MCF 10A (cell line): Measurements from ENCODE around the gene MED19. TPM values are rescaled to one million over a fixed set of nuclear protein-coding genes. Genes with fewer than 3 reads are reported as not detected.

Experiments
- BruUV-seq: library from RNA; stranded (reverse); fragments of 400-500 nt; replicated peaks from 2 replicates; lab custom pipeline; 2021; lab: Mats Ljungman, UMichigan
- CTCF ChIA-PET: fragments of 300-600 bp; sonication (Branson Sonifier 250); formaldehyde crosslinking; extraction: SDS; loops from one replicate; lab custom pipeline; 2021; ENCODE audit warnings: antibody characterized with exemption, inconsistent platforms; lab: Yijun Ruan, JAX
- POLR2A ChIA-PET: fragments of 300-600, 350-650 bp; sonication (Branson Sonifier 250); formaldehyde crosslinking; extraction: SDS; loops from one replicate; lab custom pipeline; 2020; ENCODE audit warnings: antibody characterized with exemption, inconsistent platforms; lab: Yijun Ruan, JAX
- DNase-seq: peaks from one replicate; pipeline ENCODE4 v3.0.0-alpha.2; 2018; ENCODE audit not compliant: unreplicated experiment
- H3K27ac Mint-ChIP-seq: one replicate; pipeline ENCODE4 v1.8.0; 2022; ENCODE audit warnings: mild to moderate bottlenecking, low read depth, mixed read lengths; ENCODE audit not compliant: unreplicated experiment
- H3K27me3 Mint-ChIP-seq: one replicate; pipeline ENCODE4 v1.8.0; 2022; ENCODE audit warnings: mixed read lengths; ENCODE audit not compliant: insufficient read depth, unreplicated experiment
- H3K36me3 Mint-ChIP-seq: one replicate; pipeline ENCODE4 v1.8.0; 2022; ENCODE audit warnings: mild to moderate bottlenecking, moderate library complexity, mixed read lengths; ENCODE audit not compliant: insufficient read depth, unreplicated experiment
- H3K4me1 Mint-ChIP-seq: one replicate; pipeline ENCODE4 v1.8.0; 2022; ENCODE audit warnings: mixed read lengths; ENCODE audit not compliant: insufficient read depth, unreplicated experiment
- H3K4me3 Mint-ChIP-seq: one replicate; pipeline ENCODE4 v1.8.0; 2022; ENCODE audit warnings: mild to moderate bottlenecking, moderate library complexity, mixed read lengths; ENCODE audit not compliant: unreplicated experiment
- H3K9me3 Mint-ChIP-seq: one replicate; pipeline ENCODE4 v1.8.0; 2022; ENCODE audit warnings: mixed read lengths; ENCODE audit not compliant: unreplicated experiment
- intact Hi-C: fragments of 100-400 bp; cut with micrococcal nuclease; formaldehyde crosslinking; loops from 2 replicates; pipeline ENCODE4 v1.14.1; 2022
- total RNA-seq: library from RNA; stranded (reverse); gene quantifications from 2 replicates; pipeline ENCODE4 v1.2.3, GENCODE V29; 2022
- TF ChIP-seq, protein P1 (sequence below): fragments of 200-600 bp; IDR thresholded peaks from one replicate; pipeline ENCODE4 v1.8.0; 2022; ENCODE audit warnings: antibody characterized with exemption, mild to moderate bottlenecking; ENCODE audit not compliant: unreplicated experiment

The MED19 gene
- total RNA-seq, 1 experiment from 2014 or later: 32.3 TPM

GRCh38 chr11:57751676-57752253 is 39.8 kb upstream of the MED19 start, which contains the start of gene BTBD18:
BTBD18 (minus strand) TSS chr11:57751819; CDS start chr11:57751188, 631 bp downstream.
- H3K36me3 Mint-ChIP-seq: peaks cover 22% of the 10 kb centered on the region
- DNase-seq: peak; percentile 51

DNA sequence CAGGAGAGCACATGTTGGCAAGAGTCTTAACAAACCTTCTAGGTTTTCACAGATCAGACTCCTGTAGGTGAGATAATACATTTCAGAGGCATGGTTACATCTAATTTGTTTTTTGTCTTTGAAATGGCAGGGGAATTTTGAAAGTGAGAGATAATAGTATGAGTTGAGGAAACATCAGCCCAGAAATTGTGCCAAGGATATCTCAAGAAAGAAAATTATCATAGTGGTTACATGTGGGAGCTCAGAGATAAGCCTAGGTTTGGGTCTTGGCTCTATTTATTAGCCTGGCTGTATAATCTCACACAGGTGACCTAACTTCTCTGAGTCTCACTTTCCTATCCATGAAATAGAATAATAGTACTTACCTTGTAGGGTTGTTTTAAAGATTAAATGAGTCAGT is 39.2 kb upstream of the MED19 start:
- DNase-seq: no peak
- no peak overlapping the region for H3K27ac Mint-ChIP-seq
- CTCF ChIA-PET: interaction anchor here (0.6 to 9.9 kb wide), 15 partner anchors 9 to 309 kb away, joined by 3 to 115 read pairs (median 4); partner anchors contain the start of gene CTNND1
- H3K27me3 Mint-ChIP-seq: no peaks in the 10 kb centered on the region
- POLR2A ChIA-PET: interaction anchor here (0.9 to 1.8 kb wide), 7 partner anchors 9 to 50 kb away, joined by 3 to 8 read pairs (median 6); partner anchors contain the start of genes CTNND1 and SELENOH
- H3K4me3 Mint-ChIP-seq: no peak overlapping the region
- H3K9me3 Mint-ChIP-seq: no peaks in the 10 kb centered on the region
- BruUV-seq: no TSS peak
- intact Hi-C loops: loop anchor here (2.0 to 5.0 kb wide), 3 partner anchors 50 to 761 kb away; no protein-coding TSS in a partner anchor
- H3K36me3 Mint-ChIP-seq: peaks cover 28% of the 10 kb centered on the region
- H3K4me1 Mint-ChIP-seq: no peaks in the 10 kb centered on the region
- TF ChIP-seq, protein P1, sequence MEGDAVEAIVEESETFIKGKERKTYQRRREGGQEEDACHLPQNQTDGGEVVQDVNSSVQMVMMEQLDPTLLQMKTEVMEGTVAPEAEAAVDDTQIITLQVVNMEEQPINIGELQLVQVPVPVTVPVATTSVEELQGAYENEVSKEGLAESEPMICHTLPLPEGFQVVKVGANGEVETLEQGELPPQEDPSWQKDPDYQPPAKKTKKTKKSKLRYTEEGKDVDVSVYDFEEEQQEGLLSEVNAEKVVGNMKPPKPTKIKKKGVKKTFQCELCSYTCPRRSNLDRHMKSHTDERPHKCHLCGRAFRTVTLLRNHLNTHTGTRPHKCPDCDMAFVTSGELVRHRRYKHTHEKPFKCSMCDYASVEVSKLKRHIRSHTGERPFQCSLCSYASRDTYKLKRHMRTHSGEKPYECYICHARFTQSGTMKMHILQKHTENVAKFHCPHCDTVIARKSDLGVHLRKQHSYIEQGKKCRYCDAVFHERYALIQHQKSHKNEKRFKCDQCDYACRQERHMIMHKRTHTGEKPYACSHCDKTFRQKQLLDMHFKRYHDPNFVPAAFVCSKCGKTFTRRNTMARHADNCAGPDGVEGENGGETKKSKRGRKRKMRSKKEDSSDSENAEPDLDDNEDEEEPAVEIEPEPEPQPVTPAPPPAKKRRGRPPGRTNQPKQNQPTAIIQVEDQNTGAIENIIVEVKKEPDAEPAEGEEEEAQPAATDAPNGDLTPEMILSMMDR: no peak

More at GRCh38 chr11:57751676-57752253, 39.8 kb upstream of the MED19 start, which contains the start of gene BTBD18:
- CTCF ChIA-PET: interaction anchor here (0.5 to 9.9 kb wide), 16 partner anchors 9 to 309 kb away, joined by 3 to 115 read pairs (median 4); partner anchors contain the start of gene CTNND1
- H3K4me3 Mint-ChIP-seq: no peak within 1 kb of the TSS
- BruUV-seq: no TSS peak
- H3K27ac Mint-ChIP-seq: no peak within 1 kb of the TSS
- H3K27me3 Mint-ChIP-seq: no peaks in the 10 kb centered on the region
- H3K4me1 Mint-ChIP-seq: no peaks in the 10 kb centered on the region
- TF ChIP-seq, protein P1: peak; percentile 45
- no peaks in the 10 kb centered on the region for H3K9me3 Mint-ChIP-seq
- intact Hi-C loops: loop anchor here (2.0 to 5.0 kb wide), 3 partner anchors 49 to 761 kb away; no protein-coding TSS in a partner anchor
- POLR2A ChIA-PET: interaction anchor here (0.6 to 1.8 kb wide), 6 partner anchors 8 to 112 kb away, joined by 3 to 8 read pairs (median 6); partner anchors contain the start of genes CTNND1 and SELENOH

DNA sequence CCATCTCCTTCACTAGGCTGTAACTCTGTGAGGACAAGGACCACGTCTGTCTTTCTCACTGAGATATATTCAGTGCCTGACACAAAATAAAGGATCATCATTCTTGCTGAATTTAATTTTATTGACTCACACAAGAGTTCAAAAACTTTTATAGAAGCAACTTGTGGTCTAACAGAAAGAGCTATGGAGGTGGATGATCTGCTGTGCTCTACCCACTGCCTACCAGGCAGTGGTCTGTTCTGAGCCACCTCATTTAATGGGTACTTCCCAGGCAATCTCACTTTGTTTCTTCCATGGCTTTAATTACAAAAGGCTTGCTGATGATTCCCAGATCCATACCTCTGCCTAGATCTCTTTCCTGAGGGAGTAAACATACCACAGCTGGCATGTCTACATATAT is 34.9 kb upstream of the MED19 start:
- peak overlapping the region; percentile 74 for H3K27ac Mint-ChIP-seq
- intact Hi-C loops: no loop called here
- CTCF ChIA-PET: interaction anchor here (2.2 to 9.9 kb wide), 2 partner anchors 14 to 54 kb away, joined by 7 to 115 read pairs; partner anchors contain the start of gene CTNND1

More for the DNA sequence above, 34.9 kb upstream of the MED19 start:
- no peak for DNase-seq
- Mint-ChIP-seq H3K9me3 (no peaks in the 10 kb centered on the region), H3K4me3 (no peak overlapping the region), H3K36me3 (peaks cover 60% of the 10 kb centered on the region), H3K4me1 (no peaks in the 10 kb centered on the region), H3K27me3 (no peaks in the 10 kb centered on the region)
- no TSS peak for BruUV-seq
- POLR2A ChIA-PET: interaction anchor here (1.3 kb wide), 1 partner anchor 30 kb away, joined by 4 read pairs; no protein-coding TSS in a partner anchor
- TF ChIP-seq, protein P1: no peak
